ELF-1 (cell line): ENCODE measurements around the gene HMCN1.

Source experiments
- DNase-seq: peaks from one replicate; pipeline ENCODE4 v3.0.0-alpha.2; 2016; ENCODE audit warnings: low read depth, low spot score

Gene HMCN1

GRCh38 chr1:185911978-185912377 is 177.8 kb downstream of the HMCN1 start:
- DNase-seq = no peak

- DNase-seq = peak; percentile 59
These were observed 178.3 kb downstream of the HMCN1 start for GRCh38 chr1:185912504-185912903.

GRCh38 chr1:185914089-185914488 is 179.9 kb downstream of the HMCN1 start:
- no peak for DNase-seq

- DNase-seq = no peak
These were observed 182.7 kb downstream of the HMCN1 start for GRCh38 chr1:185916861-185917260.

GRCh38 chr1:185917646-185918045 is 183.5 kb downstream of the HMCN1 start:
- DNase-seq = peak; percentile 54

- DNase-seq = no peak
These were observed 186.4 kb downstream of the HMCN1 start for GRCh38 chr1:185920602-185921001.

- DNase-seq = no peak
These were observed 187.4 kb downstream of the HMCN1 start for GRCh38 chr1:185921636-185922035.

- DNase-seq = no peak
These were observed 192.4 kb downstream of the HMCN1 start for GRCh38 chr1:185926588-185926987.

GRCh38 chr1:185929776-185930175 is 195.6 kb downstream of the HMCN1 start:
- DNase-seq = no peak

- no peak for DNase-seq
These were observed 197.2 kb downstream of the HMCN1 start for GRCh38 chr1:185931438-185931837.

GRCh38 chr1:185933580-185933979 is 199.4 kb downstream of the HMCN1 start:
- DNase-seq = no peak

GRCh38 chr1:185934476-185935189 is 200.4 kb downstream of the HMCN1 start:
- no peak for DNase-seq

- no peak for DNase-seq
These were observed 201.2 kb downstream of the HMCN1 start for GRCh38 chr1:185935360-185935759.

GRCh38 chr1:185936641-185937040 is 202.4 kb downstream of the HMCN1 start:
- no peak for DNase-seq

- no peak for DNase-seq
These were observed 204.2 kb downstream of the HMCN1 start for GRCh38 chr1:185938396-185938795.

- peak; percentile 2 for DNase-seq
These were observed 205.0 kb downstream of the HMCN1 start for GRCh38 chr1:185939142-185939541.

GRCh38 chr1:185942961-185943360 is 208.8 kb downstream of the HMCN1 start:
- no peak for DNase-seq

- no peak for DNase-seq
These were observed 222.7 kb downstream of the HMCN1 start for GRCh38 chr1:185956881-185957280.

- DNase-seq = no peak
These were observed 223.5 kb downstream of the HMCN1 start for GRCh38 chr1:185957441-185958363.

- no peak for DNase-seq
These were observed 226.5 kb downstream of the HMCN1 start for GRCh38 chr1:185960422-185961321.

GRCh38 chr1:185961664-185962063 is 227.5 kb downstream of the HMCN1 start:
- DNase-seq = no peak

GRCh38 chr1:185964946-185965345 is 230.8 kb downstream of the HMCN1 start:
- DNase-seq = no peak
